Measurements from ENCODE around the gene MYZAP.

Gene MYZAP

DNA sequence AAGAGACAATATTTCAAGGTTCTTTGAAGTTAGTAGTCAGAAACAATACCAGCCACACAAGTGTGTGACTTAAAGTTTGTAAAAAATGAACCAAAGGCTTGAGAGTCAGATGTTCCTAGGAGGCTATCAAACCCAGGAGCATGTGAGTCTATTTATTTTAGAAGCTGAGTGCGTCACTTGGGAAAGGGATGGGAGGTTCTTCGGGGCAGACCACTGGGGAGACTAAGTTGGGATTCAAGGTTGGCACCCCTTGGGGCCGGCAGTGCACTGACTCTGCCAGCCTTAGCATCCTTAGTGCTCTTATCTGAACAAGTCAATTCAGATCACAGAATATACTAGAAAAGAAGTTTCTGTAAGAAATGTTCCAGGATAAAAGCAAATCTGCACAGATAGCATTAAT is 64.7 kb downstream of the MYZAP start:
- no peak for DNase-seq (ENCODE audit: extremely low read depth in 1 of 2, low read depth in 1 of 2)

DNA sequence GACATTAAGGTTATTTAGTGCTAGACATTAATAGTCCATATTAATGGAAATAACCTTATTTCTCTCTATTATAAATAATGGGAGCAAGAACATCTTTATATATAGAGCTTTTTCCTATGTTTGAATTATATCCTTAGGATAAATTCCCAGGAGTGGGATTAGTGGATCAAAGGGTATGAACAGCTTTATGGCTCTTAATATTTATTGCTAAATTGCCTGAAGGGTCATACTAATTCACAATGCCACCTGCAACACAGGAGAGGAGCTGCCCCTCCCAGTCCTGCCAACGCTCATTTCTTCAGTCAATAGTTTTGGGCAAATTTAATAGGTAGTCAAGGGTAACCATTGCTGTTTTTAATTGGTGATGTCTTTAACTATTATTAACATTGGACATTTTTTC is 65.9 kb downstream of the MYZAP start:
- DNase-seq (ENCODE audit: extremely low read depth in 1 of 2, low read depth in 1 of 2): no peak

DNA sequence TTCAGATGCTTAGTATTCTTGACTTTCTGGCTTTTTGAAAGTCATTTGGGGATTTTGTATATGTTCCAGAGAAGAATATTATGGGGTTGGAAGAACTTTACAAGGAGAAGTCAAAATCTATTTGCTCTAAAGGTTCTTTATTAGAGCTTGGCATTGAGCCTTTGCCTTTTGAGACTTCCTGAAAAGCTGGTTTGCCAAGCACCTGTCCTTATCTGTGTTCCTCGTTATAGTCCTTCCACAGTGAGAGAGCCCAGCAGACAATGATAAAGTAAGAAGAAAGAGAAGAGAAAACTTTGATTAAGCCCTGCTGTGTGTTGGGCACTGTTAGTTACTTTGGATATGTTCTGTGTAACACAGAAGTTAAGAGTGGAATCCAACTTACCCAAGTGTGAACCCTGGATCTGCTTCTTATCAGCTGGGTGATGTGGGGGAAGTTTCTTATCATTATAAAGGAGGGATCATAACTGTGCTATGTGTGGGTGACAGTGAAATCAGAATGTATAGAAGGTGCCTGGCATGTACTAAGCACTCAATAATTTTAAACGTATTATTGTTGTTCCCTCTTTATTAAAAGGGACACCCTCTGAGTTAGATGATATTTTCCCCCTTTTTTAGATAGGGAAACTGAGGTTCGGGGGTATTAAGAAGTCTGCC is 70.5 kb downstream of the MYZAP start:
- DNase-seq (ENCODE audit: extremely low read depth in 1 of 2, low read depth in 1 of 2): no peak

DNA sequence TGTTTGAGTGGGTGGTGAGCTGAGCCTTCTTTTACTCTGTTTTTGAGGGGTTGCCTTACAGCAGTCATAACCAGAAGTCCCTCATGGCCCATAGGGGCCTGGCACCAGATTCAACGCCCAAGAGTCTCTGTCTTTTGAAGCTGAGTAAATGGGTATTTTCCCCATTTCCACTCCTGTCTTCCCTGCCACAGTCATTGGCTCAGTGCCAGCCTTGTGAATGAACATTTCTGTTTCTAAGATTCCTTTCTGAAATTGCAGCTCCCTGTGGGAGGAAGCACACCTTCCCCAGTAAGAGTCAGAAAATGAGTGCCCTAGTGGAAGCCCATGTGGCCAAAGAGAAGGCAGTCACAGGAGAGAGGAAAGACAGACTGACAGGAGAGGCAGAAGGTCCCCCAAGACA is 71.1 kb downstream of the MYZAP start:
- DNase-seq (ENCODE audit: extremely low read depth in 1 of 2, low read depth in 1 of 2): no peak

DNA sequence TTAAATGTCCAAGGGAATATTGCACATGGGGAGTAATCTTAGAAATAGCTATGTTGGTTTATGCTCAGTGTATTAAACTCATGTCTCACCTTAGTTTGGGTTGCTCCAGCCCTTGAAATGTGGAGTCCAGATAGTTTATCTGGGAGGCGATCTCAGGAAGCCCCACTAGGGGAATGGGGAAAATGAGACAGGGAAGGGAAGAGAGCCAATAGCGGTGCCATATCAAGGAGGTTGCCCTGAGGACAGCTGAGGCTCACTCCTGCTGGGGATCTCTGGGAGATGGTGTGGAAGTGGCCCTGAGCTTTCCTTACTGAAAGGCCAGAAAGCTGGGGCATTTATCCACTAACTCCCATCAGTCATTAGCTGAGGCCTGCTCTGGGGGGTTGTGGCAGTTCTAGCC is 71.6 kb downstream of the MYZAP start:
- DNase-seq (ENCODE audit: extremely low read depth in 1 of 2, low read depth in 1 of 2): no peak

DNA sequence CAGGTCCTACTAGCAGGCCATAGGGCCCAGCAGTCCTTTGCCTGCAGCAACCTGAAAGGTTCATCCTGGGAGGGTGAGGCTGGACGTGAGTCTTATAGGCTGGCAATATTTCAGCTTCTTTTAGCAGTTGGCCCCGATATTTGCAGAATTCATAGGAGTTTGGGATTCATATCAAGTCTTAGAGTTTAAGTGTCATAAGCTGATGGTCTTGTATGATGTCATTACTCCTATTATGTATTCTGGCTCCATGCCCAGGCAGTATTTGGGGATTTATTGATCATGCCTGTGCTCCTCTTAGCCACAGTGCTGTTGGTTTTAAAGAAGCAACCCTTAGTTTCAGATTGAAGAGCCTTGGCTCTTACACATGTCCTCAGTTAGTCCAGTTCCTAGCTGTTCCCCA is 73.5 kb downstream of the MYZAP start:
- DNase-seq (ENCODE audit: extremely low read depth in 1 of 2, low read depth in 1 of 2): no peak

DNA sequence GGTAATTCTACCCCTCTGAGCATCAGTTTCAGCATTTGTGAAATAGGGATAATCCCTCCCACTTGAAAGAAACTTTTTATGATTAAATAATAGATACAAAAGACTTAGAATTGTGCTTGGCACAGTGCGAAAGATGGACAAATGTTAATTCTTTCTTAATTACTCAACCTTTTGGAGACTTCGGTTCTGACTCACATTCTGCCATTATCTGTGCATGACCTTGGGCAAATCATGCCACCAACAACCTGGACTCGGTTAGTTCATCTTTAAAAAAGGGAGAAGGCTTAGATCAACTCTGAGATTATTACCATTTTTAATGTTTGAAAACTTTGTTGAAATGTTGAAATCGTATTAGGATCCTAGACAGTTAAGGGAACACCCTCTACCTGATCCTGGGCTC is 74.2 kb downstream of the MYZAP start:
- DNase-seq (ENCODE audit: extremely low read depth in 1 of 2, low read depth in 1 of 2): no peak

DNA sequence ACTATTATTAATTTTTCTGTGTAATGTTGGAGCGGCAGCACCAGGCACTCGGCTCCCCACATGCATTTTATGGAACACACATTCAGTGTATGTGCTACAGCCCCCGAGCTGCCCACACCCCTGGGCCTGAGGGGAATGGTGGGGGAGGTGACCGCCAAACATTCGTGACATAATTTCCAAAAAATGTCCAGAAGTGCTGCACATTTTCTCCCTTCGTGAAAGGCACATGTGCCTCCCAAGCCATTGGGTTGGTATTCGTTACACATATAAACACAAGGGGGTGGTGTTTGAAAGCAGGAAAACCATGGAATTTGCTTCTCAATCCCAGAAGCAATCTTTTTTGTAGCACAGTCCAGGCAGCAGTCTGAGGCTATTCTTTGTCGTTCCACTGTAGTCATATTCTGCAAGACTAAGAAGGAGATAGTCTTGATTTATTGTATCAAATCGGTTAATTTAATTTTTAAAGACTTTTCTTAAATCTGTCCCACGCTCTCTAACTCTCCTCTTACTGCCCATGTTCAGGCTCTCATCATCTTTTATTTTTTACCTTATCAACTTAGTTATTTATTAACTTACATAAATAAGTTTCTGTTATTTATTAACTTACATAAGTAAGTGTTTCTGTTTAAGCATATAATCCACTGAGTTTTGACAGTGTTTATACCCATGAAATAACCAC is 75.6 kb downstream of the MYZAP start:
- no peak for DNase-seq (ENCODE audit: extremely low read depth in 1 of 2, low read depth in 1 of 2)

DNA sequence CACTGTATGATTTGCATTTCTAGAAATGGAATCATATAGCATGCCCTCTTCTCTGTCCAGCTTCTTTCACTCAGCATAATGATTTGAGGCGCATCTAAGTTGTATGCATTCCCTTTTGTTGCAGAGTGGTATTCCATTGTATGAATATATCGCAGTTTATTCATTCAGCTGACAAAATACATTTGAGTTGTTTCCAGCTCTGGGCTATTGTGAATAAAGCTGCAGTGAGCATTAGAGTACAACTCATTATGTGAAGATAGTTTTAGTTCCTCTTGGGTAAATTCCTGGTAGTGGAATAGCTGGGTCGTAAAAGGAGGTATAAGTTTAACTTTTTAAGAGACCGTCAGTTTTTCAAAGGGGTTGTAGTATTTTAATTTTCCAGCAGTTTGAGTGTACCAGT is 76.3 kb downstream of the MYZAP start:
- no peak for DNase-seq (ENCODE audit: extremely low read depth in 1 of 2, low read depth in 1 of 2)

DNA sequence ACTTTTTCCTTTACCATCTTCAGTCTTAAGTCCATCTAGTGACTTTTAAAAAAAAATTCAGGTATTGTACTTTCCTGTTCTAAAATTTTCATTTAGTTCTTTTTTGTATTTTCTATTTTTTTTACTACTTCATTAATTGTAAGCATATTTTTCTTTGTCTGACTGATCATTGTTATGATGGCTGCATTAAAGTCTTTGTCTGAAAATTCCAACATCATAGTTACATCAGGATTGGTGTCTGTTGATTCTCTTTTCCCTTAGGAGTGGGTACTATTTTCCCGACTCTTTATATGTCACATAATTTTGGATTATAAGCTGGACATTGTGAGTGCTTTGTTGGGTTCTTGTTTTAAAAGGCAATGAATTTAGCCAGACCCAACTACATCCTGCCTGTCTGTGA is 79.9 kb downstream of the MYZAP start:
- no peak for DNase-seq (ENCODE audit: extremely low read depth in 1 of 2, low read depth in 1 of 2)

DNA sequence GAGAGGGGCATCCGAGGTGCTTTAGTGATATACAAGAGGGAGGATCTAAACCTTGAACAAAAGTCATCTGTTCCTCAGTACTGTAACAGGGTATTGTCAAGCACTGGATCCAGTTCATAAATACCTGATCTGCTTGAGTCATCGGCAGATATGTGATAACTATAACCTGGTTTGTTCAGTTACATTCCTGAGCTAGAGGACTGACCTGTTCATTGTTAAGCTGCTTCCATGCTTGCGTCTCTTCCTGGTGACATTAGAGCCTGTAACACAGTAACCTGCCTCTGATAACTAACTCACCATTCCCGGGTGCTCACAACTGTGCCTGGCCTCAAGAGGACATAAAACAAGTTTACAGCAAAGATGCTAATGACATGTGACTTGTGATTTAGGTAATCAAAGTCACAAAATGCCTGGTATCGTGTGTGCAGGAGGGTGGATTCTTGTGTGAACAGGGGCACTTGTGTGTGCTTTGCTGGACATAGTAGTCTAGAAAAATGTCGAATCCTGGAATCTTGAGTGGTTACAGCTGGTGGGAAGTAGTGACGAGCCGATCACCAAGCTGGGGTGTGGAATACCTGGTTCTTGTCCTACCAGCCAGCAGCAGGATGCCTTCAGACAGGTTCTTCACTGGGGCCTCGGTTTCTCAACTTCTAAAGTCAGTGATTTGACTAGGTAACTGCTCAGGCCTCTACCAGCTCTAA is 83.9 kb downstream of the MYZAP start:
- no peak for DNase-seq (ENCODE audit: extremely low read depth in 1 of 2, low read depth in 1 of 2)

DNA sequence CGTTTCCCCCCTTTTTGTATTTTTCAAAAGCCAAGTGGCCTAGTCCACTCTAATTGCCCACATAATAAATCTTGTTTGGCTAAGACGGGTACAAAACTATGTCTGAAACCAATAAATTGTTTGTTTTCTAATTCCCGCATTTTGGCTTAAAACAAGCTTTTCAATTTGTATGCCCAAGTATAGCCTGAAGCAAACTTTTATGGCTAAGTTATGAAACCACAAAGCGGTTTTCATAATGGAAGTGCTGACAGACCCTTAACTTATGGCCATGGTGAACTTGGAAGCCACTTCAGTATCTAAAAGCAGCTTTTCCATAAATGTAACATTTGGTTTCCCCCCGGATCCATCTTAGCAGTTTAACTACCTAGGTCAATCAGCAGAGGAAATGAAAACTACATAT is 84.9 kb downstream of the MYZAP start:
- DNase-seq (ENCODE audit: extremely low read depth in 1 of 2, low read depth in 1 of 2): no peak

DNA sequence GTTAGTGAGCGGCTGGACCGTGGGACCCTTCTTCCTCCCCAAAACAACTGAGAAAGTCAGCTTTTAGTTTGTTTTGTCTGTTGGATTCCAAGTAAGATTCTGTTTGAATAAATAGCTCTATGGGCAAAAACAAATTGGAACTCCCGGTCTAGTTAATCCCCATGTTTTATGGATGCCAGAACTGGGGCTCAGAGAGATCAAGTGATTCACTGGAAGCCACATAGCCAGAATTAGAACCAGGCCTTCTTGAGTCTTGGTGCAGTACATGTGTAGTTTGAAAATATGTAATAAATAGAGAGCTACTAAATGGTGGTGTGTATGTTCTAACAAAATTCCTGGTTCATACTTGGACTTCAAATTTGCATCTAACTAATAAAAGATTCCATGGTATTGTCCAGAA is 85.5 kb downstream of the MYZAP start:
- DNase-seq (ENCODE audit: extremely low read depth in 1 of 2, low read depth in 1 of 2): no peak

DNA sequence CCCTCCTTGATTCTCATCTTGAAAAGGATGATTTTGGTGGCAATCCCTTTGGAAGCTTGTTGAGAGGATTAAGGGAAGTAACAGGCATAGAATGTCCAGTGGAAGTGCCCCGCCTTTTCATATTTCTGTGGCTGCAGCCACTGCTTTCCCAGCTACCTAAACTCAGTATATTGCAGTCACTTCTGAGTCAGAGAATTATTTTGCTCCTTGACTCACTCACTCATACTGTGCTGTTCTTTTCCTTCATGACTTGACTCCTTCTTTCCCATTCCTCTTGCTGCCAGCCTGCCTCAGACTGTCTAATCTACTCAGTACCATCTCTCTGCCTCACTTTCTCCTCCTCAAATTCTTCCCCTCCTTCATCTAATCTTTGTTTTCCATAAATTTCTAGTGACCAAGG is 88.3 kb downstream of the MYZAP start:
- DNase-seq (ENCODE audit: extremely low read depth in 1 of 2, low read depth in 1 of 2): no peak

DNA sequence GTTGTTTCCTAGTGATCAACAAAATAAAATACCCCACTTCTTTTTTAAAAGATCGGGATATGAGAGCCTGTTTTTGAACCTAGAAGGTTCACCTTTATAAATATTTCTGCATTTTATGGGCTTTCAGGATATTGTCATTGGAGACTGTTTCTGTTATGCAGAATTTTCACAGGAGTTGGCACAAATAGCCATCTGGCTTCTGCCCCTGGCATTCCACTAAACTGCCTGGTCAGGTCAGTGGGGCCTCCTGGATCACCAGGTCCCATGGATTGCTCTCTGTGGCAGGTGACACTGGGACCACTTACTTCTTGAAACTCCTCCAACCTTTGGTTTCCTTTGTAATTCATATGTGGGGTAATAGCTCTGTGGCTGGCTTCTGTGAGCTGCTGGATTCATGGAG is 89.3 kb downstream of the MYZAP start:
- DNase-seq (ENCODE audit: extremely low read depth in 1 of 2, low read depth in 1 of 2): no peak

DNA sequence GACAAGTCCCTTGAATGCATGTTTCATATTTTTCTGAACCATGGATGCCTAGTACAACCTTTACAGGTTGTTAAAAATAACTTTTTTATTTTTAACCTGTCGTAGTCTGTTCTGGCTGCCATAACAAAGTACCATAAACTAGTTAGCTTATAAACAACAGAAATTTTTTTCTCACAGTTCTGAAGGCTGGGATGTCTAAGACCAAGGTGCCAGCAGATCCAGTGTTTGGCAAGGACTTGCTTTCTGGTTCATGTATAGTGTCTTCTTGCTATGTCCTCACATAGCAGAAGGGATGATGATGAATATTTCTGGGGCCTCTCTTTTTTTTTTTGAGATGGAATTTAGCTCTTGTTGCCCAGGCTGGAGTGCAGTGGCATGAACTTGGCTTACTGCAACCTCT is 91.8 kb downstream of the MYZAP start:
- DNase-seq (ENCODE audit: extremely low read depth in 1 of 2, low read depth in 1 of 2): no peak

DNA sequence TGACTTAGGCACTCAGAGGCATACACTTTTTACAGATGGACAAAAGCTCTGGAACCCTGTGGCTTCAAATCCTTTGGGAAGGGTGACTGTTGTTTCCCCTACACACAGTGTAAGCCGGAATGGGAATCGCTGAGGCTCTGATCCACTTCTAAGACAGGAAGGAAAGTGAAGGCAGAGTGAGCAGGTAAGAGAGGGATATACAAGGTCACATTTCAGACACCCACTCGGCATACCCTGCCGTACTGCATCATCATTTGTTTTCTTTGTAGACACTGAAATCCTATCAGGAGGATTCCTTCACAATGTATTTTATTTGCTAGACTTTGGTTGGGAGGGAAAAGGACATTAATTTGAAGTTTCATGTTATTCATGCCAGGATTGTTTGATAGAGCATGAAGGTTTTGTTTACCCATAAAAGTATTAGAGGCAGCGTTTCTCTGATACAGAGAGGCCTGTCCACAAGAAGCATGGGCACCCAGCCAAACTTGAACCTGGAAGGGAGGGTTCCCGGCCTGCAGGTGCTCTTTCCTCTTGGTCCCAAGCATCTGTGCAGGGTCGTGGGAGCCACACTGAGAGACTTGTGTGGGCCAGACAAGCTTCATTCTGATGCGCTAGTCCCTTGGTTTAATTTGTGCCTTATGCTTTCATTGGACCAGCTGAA is 92.9 kb downstream of the MYZAP start:
- no peak for DNase-seq (ENCODE audit: extremely low read depth in 1 of 2, low read depth in 1 of 2)

DNA sequence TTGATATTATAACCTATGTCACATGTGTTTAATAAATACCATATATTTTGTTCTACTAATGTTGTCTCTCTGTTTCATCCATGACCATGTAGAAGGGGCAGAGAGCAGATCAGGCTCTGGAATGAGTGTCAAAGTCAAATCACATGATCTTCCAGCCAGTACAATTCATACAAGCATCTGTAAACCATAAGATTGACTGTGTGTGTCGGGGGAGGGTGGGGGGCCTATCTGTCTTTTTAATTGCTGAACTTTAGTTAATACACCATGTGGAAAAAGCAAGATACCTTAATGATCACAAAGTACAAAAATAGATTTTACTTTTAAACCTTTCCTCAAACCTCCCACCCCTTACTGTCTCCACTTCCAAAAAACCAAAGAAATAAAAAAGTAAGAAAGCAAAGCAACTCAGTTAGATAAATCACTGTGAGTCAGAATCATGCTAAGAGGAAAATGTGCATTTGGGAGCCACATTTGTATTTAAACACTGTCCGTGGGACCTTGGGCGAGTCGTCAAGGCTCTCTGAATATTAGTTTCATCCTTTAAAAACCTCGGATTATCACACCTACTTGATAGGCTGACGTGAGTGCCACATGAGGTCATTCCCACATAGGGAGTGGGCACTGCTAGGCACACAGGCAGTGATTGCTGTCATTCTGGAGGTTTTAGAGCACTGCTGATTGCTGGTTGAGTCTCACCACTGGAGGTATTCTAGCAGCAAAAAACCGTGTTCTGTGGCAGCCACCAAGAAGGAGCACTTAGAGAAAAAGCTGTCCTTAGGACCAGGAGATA is 93.8 kb downstream of the MYZAP start:
- no peak for DNase-seq (ENCODE audit: extremely low read depth in 1 of 2, low read depth in 1 of 2)

DNA sequence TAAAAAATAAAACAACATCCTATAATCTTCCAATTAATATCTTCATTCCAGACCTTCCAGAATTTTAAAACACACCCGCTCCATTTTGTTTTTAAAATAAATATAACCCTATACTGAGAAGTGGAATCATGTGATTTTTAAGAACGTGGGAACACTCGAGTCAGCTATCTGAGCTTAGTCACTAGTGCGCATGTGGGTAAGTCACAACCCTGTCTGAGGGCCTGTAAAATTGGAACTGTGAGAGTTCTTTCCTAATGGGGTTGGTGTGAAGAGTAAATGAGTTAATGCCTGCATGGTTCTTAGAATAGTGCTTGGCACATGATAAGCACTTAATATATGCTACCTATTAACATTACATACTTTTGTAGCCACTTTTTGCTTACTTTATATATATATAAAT is 95.0 kb downstream of the MYZAP start:
- no peak for DNase-seq (ENCODE audit: extremely low read depth in 1 of 2, low read depth in 1 of 2)

DNA sequence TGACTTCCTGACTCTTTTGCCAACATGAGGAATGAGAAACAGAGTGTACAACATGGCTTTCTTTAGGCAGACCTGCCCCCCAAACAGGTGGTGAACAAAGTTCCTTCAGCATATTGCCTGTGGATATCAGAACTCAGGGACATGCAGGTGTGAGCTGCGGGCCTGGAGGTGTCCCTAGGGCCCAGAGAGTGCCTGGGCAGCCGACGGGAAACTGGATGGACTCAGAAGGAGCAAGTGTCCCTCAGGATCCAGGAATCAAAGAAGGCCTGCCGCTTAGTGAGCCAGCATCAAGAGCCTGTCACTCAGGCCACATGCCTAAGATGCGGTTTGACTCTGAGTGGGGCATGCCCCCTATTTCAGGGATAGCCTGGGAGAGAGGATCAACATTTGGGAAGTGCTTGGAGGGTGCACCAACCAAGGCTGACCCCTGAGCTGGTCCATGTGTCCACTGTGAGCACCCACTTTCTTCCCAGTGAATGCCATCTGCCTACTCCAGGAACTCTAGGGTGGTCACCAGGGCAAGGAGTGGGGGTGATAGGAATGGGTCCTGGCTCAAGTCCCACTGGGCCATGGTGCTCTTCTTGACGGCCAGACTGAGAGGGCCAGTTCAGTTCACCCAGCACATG is 98.8 kb downstream of the MYZAP start:
- DNase-seq (ENCODE audit: extremely low read depth in 1 of 2, low read depth in 1 of 2): no peak

DNA sequence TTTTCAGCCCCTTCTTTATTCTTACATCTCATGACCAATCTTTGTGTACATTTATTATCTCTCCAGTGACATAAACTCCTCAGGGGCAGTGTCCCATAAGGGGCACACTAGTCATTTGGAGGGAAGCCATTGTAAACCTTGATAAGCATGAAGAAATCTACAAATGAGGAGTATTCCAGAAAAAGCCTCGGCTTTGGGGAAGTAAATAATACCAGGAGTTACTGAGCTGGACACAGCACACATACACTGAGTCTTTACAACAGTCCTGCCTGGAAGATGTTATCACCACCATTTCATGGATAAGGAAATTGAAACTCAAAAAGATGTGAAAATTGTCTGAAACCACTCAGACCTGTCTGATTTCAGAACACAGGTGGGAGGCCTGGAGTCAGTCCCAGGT is 99.4 kb downstream of the MYZAP start:
- no peak for DNase-seq (ENCODE audit: extremely low read depth in 1 of 2, low read depth in 1 of 2)
